K562 (cell line): ENCODE data around the gene DCPS. TPM values are rescaled to one million over a fixed set of nuclear protein-coding genes. Genes with fewer than 3 reads are reported as not detected.

ENCODE experiments used
- AFF1 ChIP-seq, 2 experiments: fragments of 450-650 bp; IDR thresholded peaks; 2 replicates each; pipeline ENCODE4 v1.6.1; 2018; ENCODE audit warnings: mild to moderate bottlenecking in 2 of 2, low read depth in 1 of 2; ENCODE audit not compliant: partially characterized antibody in 2 of 2
- ARID2 ChIP-seq: fragments of 450-650 bp; IDR thresholded peaks from 2 replicates; pipeline ENCODE4 v1.6.1; 2017; ENCODE audit warnings: antibody characterized with exemption, mild to moderate bottlenecking
- ETS2 ChIP-seq: IDR thresholded peaks from 2 replicates; pipeline ENCODE4 v1.6.1; 2016; ENCODE audit warnings: borderline replicate concordance, missing genetic modification characterization, mild to moderate bottlenecking, moderate library complexity, missing compliant biosample characterization; ENCODE audit not compliant: poor library complexity, severe bottlenecking
- FOXP1 ChIP-seq: sonication (generic); formaldehyde crosslinking; IDR thresholded peaks from 2 replicates; pipeline ENCODE4 v1.8.0; 2022; ENCODE audit warnings: mild to moderate bottlenecking, missing genetic modification reagents
- L3MBTL2 ChIP-seq: fragments of 450-650 bp; IDR thresholded peaks from 2 replicates; pipeline ENCODE4 v1.6.1; 2016; ENCODE audit warnings: mild to moderate bottlenecking, moderate library complexity
- MGA ChIP-seq: fragments of 450-650 bp; IDR thresholded peaks from 2 replicates; pipeline ENCODE4 v1.6.1; 2016; ENCODE audit warnings: mild to moderate bottlenecking, moderate library complexity
- POLR2B ChIP-seq: fragments of 450-650 bp; IDR thresholded peaks from 2 replicates; pipeline ENCODE4 v1.6.1; 2018; ENCODE audit warnings: low read depth; ENCODE audit not compliant: partially characterized antibody
- PREB ChIP-seq: sonication (generic); formaldehyde crosslinking; IDR thresholded peaks from 2 replicates; pipeline ENCODE4 v1.8.1; 2023; ENCODE audit warnings: mild to moderate bottlenecking, missing genetic modification reagents
- TCF3 ChIP-seq: sonication (generic); formaldehyde crosslinking; IDR thresholded peaks from 2 replicates; pipeline ENCODE4 v1.4.0; 2020; ENCODE audit warnings: mild to moderate bottlenecking, missing genetic modification reagents
- ZNF12 ChIP-seq: sonication (generic); formaldehyde crosslinking; IDR thresholded peaks from 2 replicates; pipeline ENCODE4 v1.4.0; 2020; ENCODE audit warnings: mild to moderate bottlenecking, missing genetic modification reagents
- polyA plus RNA-seq, 8 experiments: library from polyadenylated mRNA; depleted of rRNA in 4 of 8; stranded (reverse) in 5 of 8; unstranded in 3 of 8; fragments of >200 nt; fragmentation: Nextera tagmentation in 2 of 8; fragmentation: Illumina TruSeq in 1 of 8; extraction: Ambion mirVana in 2 of 8; extraction: Trizol in 1 of 8; gene quantifications; 2 replicates each; pipeline versions ENCODE4 v1.2.1 to v1.2.3, GENCODE V29; 2011 to 2014; ENCODE audit warnings: inconsistent platforms in 1 of 8, missing spikeins in 1 of 8
- total RNA-seq, 7 experiments: library from RNA; depleted of rRNA in 6 of 7; stranded (reverse); fragments of >200 nt in 6 of 7; fragmentation: Illumina TruSeq in 2 of 7; extraction: Trizol in 2 of 7; gene quantifications; 2 replicates each; pipeline versions ENCODE4 v1.2.1 to v1.2.3, GENCODE V29; 2011 to 2021; ENCODE audit warnings: low replicate concordance in 1 of 7

Gene DCPS
- total and polyA plus RNA-seq, 9 of the 15 experiments (the other 6 are each of a cell fraction or from before 2014, with no cell fraction given): 8.7 to 38.1 (median 17.9) TPM

DNA sequence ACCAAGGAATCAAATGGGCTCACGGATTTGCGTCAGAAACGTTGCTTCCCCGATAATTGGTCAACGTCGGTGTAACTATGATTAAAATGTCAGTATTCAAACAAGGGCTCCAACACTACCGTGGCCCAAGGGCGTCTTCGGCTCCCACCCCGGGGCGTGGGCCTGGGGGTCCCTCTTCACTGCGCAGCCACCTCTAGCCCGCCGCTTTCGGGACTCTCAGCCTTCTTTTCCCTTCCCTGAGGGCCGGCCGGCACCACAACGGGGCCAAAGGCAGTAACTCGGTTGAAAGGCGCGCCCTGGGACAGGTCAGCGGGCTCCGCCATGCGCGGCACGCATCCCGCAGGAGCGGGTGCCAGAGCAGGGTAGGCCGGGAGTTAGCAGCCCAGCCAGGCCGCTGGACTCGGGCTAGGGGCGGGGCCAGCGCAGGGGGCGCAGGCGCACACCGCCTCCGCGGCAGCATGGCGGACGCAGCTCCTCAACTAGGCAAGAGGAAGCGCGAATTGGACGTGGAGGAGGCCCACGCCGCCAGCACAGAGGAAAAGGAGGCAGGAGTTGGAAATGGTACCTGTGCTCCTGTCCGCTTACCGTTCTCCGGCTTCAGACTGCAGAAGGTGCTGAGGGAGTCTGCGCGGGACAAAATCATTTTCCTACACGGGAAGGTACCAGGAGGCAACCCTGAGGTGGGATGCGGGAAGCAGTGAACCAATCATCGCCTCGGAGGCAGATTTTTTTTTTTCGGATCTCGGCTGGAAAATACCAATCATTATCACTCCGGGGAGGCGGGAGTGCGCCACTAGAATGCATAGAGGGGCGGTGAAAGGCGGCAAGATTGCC, at the start of gene DCPS (continued):
- TF ChIP-seq ETS2 (tag): no peak
- TF ChIP-seq ARID2: no peak
- TF ChIP-seq POLR2B: peak; percentile 94
- TF ChIP-seq TCF3 (CRISPR knock-in tag): peak; percentile 50
- TF ChIP-seq PREB (CRISPR knock-in tag): peak; percentile 86
- peak; percentile 93 for TF ChIP-seq L3MBTL2
- no peak for TF ChIP-seq AFF1 (IDR thresholded peaks at IDR 0.05; ENCODE audit: low read depth in 1 of 2, partially characterized antibody in 2 of 2)
- no peak for TF ChIP-seq FOXP1 (CRISPR knock-in tag)
- peak; percentile 96 for TF ChIP-seq MGA
- TF ChIP-seq ZNF12 (CRISPR knock-in tag): peak; percentile 71
